HEK293 (cell line): ENCODE measurements around the gene CEP112.

Experiments used
- CTCF ChIA-PET: fragments of 350-600 bp; formaldehyde crosslinking; extraction: SDS; loops from one replicate; lab custom pipeline; 2021; ENCODE audit warnings: antibody characterized with exemption; lab: Yijun Ruan, JAX
- POLR2A ChIA-PET: fragments of 300-600 bp; formaldehyde crosslinking; extraction: SDS; loops from one replicate; lab custom pipeline; 2020; ENCODE audit warnings: antibody characterized with exemption, inconsistent platforms; lab: Yijun Ruan, JAX
- H3K27ac ChIP-seq: fragments of 200-500 bp; sonication (Bioruptor generic); 2 replicates; pipeline ENCODE4 v1.5.1; 2014; ENCODE audit warnings: low read depth, low read length, control low read depth, inconsistent platforms; ENCODE audit errors: extremely low read depth
- H3K36me3 ChIP-seq, 2 experiments: fragments of 200-500 bp in 1 of 2; sonication (Bioruptor generic) in 1 of 2; 1 replicate in 1 of 2; 2 replicates in 1 of 2; pipeline ENCODE4 v1.5.1; 2014 to 2017; ENCODE audit warnings: inconsistent platforms in 2 of 2, low read length in 2 of 2; ENCODE audit not compliant: control insufficient read depth in 2 of 2, insufficient read depth in 1 of 2
- H3K4me1 ChIP-seq: fragments of 200-500 bp; sonication (Bioruptor generic); 2 replicates; pipeline ENCODE4 v1.5.1; 2014; ENCODE audit warnings: mild to moderate bottlenecking, low read length, inconsistent platforms; ENCODE audit not compliant: control insufficient read depth, insufficient read depth
- H3K4me3 ChIP-seq: 2 replicates; pipeline ENCODE4 v1.5.1; 2011; ENCODE audit warnings: low read depth, mild to moderate bottlenecking, control low read depth, low read length, moderate library complexity
- H3K9me3 ChIP-seq: fragments of 200-500 bp; sonication (Bioruptor generic); 2 replicates; pipeline ENCODE4 v1.5.1; 2014; ENCODE audit warnings: low read depth, low read length, inconsistent platforms; ENCODE audit not compliant: control insufficient read depth, insufficient read depth
- CTCF ChIP-seq: fragments of 450-650 bp; formaldehyde crosslinking; IDR thresholded peaks from 2 replicates; pipeline ENCODE4 v1.5.1; 2016; ENCODE audit warnings: missing biosample characterization, missing genetic modification characterization
- EGR2 ChIP-seq: fragments of 450-650 bp; formaldehyde crosslinking; IDR thresholded peaks from 2 replicates; pipeline ENCODE4 v1.5.1; 2016; ENCODE audit warnings: low read depth, missing biosample characterization, missing genetic modification characterization
- ELK4 ChIP-seq: IDR thresholded peaks from 2 replicates; pipeline ENCODE4 v1.6.1; 2011; ENCODE audit warnings: mild to moderate bottlenecking, low read depth, low read length, borderline replicate concordance
- HOXC10 ChIP-seq: sonication (generic); formaldehyde crosslinking; IDR thresholded peaks from 2 replicates; pipeline ENCODE4 v1.8.1; 2023; ENCODE audit warnings: mild to moderate bottlenecking, missing genetic modification reagents
- YY1 ChIP-seq: fragments of 450-650 bp; formaldehyde crosslinking; IDR thresholded peaks from 2 replicates; pipeline ENCODE4 v1.5.1; 2018; ENCODE audit warnings: missing biosample characterization, missing genetic modification characterization
- YY2 ChIP-seq: fragments of 450-650 bp; formaldehyde crosslinking; IDR thresholded peaks from 2 replicates; pipeline ENCODE4 v1.5.1; 2016; ENCODE audit warnings: missing biosample characterization, missing genetic modification characterization
- ZBTB1 ChIP-seq: fragments of 450-650 bp; formaldehyde crosslinking; IDR thresholded peaks from 2 replicates; pipeline ENCODE4 v1.5.1; 2016; ENCODE audit warnings: missing biosample characterization, missing genetic modification characterization
- ZBTB7A ChIP-seq: fragments of 450-650 bp; formaldehyde crosslinking; IDR thresholded peaks from 2 replicates; pipeline ENCODE4 v1.5.1; 2016; ENCODE audit warnings: low read depth, missing biosample characterization, missing genetic modification characterization
- ZBTB8A ChIP-seq: fragments of 450-650 bp; formaldehyde crosslinking; IDR thresholded peaks from 2 replicates; pipeline ENCODE4 v1.5.1; 2016; ENCODE audit warnings: missing biosample characterization, missing genetic modification characterization
- ZNF16 ChIP-seq: fragments of 450-650 bp; formaldehyde crosslinking; IDR thresholded peaks from 2 replicates; pipeline ENCODE4 v1.5.1; 2016; ENCODE audit warnings: low read depth, missing biosample characterization, missing genetic modification characterization
- ZNF266 ChIP-seq: fragments of 450-650 bp; formaldehyde crosslinking; IDR thresholded peaks from 2 replicates; pipeline ENCODE4 v1.5.1; 2016; ENCODE audit warnings: missing biosample characterization, missing genetic modification characterization, low read depth
- ZNF280D ChIP-seq: fragments of 450-650 bp; formaldehyde crosslinking; IDR thresholded peaks from 2 replicates; pipeline ENCODE4 v1.5.1; 2016; ENCODE audit warnings: missing biosample characterization, missing genetic modification characterization
- ZNF324 ChIP-seq: fragments of 450-650 bp; formaldehyde crosslinking; IDR thresholded peaks from 2 replicates; pipeline ENCODE4 v1.5.1; 2016; ENCODE audit warnings: missing biosample characterization, missing genetic modification characterization
- ZNF398 ChIP-seq: fragments of 450-650 bp; formaldehyde crosslinking; IDR thresholded peaks from 2 replicates; pipeline ENCODE4 v1.5.1; 2017; ENCODE audit warnings: missing biosample characterization, missing genetic modification characterization
- ZNF426 ChIP-seq: fragments of 450-650 bp; formaldehyde crosslinking; IDR thresholded peaks from 2 replicates; pipeline ENCODE4 v1.5.1; 2017; ENCODE audit warnings: missing biosample characterization, missing genetic modification characterization, mild to moderate bottlenecking, inconsistent platforms, moderate library complexity
- ZNF473 ChIP-seq: fragments of 450-650 bp; formaldehyde crosslinking; IDR thresholded peaks from 2 replicates; pipeline ENCODE4 v1.5.1; 2017; ENCODE audit warnings: missing biosample characterization, missing genetic modification characterization
- ZNF501 ChIP-seq: fragments of 450-650 bp; formaldehyde crosslinking; IDR thresholded peaks from 2 replicates; pipeline ENCODE4 v1.5.1; 2016; ENCODE audit warnings: missing biosample characterization, missing genetic modification characterization
- ZNF561 ChIP-seq: fragments of 450-650 bp; IDR thresholded peaks from 2 replicates; pipeline ENCODE4 v1.5.1; 2018; ENCODE audit warnings: missing biosample characterization, missing genetic modification characterization, borderline replicate concordance
- ZNF626 ChIP-seq: fragments of 450-650 bp; sonication (Bioruptor Pico); formaldehyde crosslinking; IDR thresholded peaks from 2 replicates; pipeline ENCODE4 v1.5.1; 2018; ENCODE audit warnings: missing biosample characterization, missing genetic modification characterization, inconsistent platforms
- ZNF677 ChIP-seq: fragments of 450-650 bp; IDR thresholded peaks from 2 replicates; pipeline ENCODE4 v1.5.0; 2018; ENCODE audit warnings: missing biosample characterization, mild to moderate bottlenecking, missing genetic modification characterization, moderate library complexity
- ZNF692 ChIP-seq: fragments of 450-650 bp; formaldehyde crosslinking; IDR thresholded peaks from 2 replicates; pipeline ENCODE4 v1.5.1; 2016; ENCODE audit warnings: missing biosample characterization, missing genetic modification characterization
- ZNF791 ChIP-seq: fragments of 450-650 bp; formaldehyde crosslinking; IDR thresholded peaks from 2 replicates; pipeline ENCODE4 v1.5.1; 2016; ENCODE audit warnings: missing biosample characterization, missing genetic modification characterization
- ZSCAN4 ChIP-seq: fragments of 450-650 bp; formaldehyde crosslinking; IDR thresholded peaks from 2 replicates; pipeline ENCODE4 v1.5.1; 2017; ENCODE audit warnings: missing biosample characterization, missing genetic modification characterization

CEP112 gene

GRCh38 chr17:65727246-65727645, 464.7 kb downstream of the CEP112 start (continued):
- no peak for TF ChIP-seq ZNF398
- no peak for TF ChIP-seq ZNF626 (tag by site-specific recombination)
- no peak for TF ChIP-seq ZBTB7A (tag by site-specific recombination)
- TF ChIP-seq ZSCAN4 (tag by site-specific recombination): no peak
- no peak for TF ChIP-seq EGR2 (tag by site-specific recombination)
- no peak for TF ChIP-seq ZNF692 (tag by site-specific recombination)
- no peak for TF ChIP-seq ZBTB8A (tag by site-specific recombination)

- no peaks in the 10 kb centered on the region for H3K9me3 ChIP-seq
- no peak overlapping the region for H3K27ac ChIP-seq
- H3K36me3 ChIP-seq: no peaks in the 10 kb centered on the region; a peak in 1 of 3 replicates
- CTCF ChIA-PET: interaction anchor here (0.6 kb wide), 1 partner anchor 9 kb away, joined by 3 read pairs; no protein-coding TSS in a partner anchor
- H3K4me1 ChIP-seq: peaks cover 5% of the 10 kb centered on the region; the same call in 1 of the 2 replicates
- H3K4me3 ChIP-seq: no peak overlapping the region
- POLR2A ChIA-PET: no interaction called here
- no peak for TF ChIP-seq YY2 (tag by site-specific recombination)
- TF ChIP-seq ZNF501 (tag by site-specific recombination): no peak
- TF ChIP-seq CTCF (tag by site-specific recombination): no peak
- TF ChIP-seq ZNF280D (tag by site-specific recombination): no peak
- TF ChIP-seq ZNF473 (tag by site-specific recombination): no peak
- no peak for TF ChIP-seq ZNF791 (tag by site-specific recombination)
- no peak for TF ChIP-seq ZNF16
- no peak for TF ChIP-seq ZNF324 (tag by site-specific recombination)
- TF ChIP-seq ZBTB1 (tag by site-specific recombination): no peak
- no peak for TF ChIP-seq ZNF692 (tag by site-specific recombination)
- no peak for TF ChIP-seq ZNF426 (tag by site-specific recombination)
- TF ChIP-seq HOXC10: no peak
- TF ChIP-seq ELK4: no peak
- TF ChIP-seq ZNF266 (tag by site-specific recombination): no peak
- TF ChIP-seq ZNF561 (tag by site-specific recombination): no peak
- TF ChIP-seq YY1: no peak
- no peak for TF ChIP-seq ZNF677 (tag by site-specific recombination)
- TF ChIP-seq, all 188 proteins: peak for 0
Measured at GRCh38 chr17:65723431-65724151, 468.3 kb downstream of the CEP112 start.
